Sigmoid colon (tissue), 4 donors: Measurements from ENCODE around the gene C16orf46.

ENCODE experiments used
- CTCF ChIP-seq, 4 experiments: fragments of 450-650 bp in 3 of 4; fragments of 200-600 bp in 1 of 4; IDR thresholded peaks; one replicate each; pipeline ENCODE4 v1.5.1; 2016 to 2019; ENCODE audit warnings: antibody characterized with exemption in 4 of 4, mild to moderate bottlenecking in 3 of 4, moderate library complexity in 2 of 4
- EP300 ChIP-seq, 4 donors: sonication (generic); formaldehyde crosslinking; IDR thresholded peaks; one replicate each; pipeline ENCODE4 v1.6.1; 2017; ENCODE audit warnings: antibody characterized with exemption in 4 of 4
- POLR2A ChIP-seq, 2 donors: fragments of 450-650 bp; IDR thresholded peaks; one replicate each; pipeline ENCODE4 v1.6.1; 2016; ENCODE audit warnings: antibody characterized with exemption in 2 of 2, mild to moderate bottlenecking in 2 of 2, moderate library complexity in 2 of 2
- POLR2AphosphoS5 ChIP-seq, 4 donors: sonication (generic); formaldehyde crosslinking; IDR thresholded peaks; one replicate each; pipeline ENCODE4 v1.6.1; 2017; ENCODE audit warnings: antibody characterized with exemption in 4 of 4

GRCh38 chr16:81088836-81089235, 11.8 kb upstream of the C16orf46 start:
- TF ChIP-seq CTCF (IDR thresholded peaks at IDR 0.05) (no peak), POLR2A (IDR thresholded peaks at IDR 0.05) (no peak), EP300 (IDR thresholded peaks at IDR 0.05) (no peak), POLR2AphosphoS5 (IDR thresholded peaks at IDR 0.05) (no peak)
